Endothelial cell (in vitro differentiated cells): Measurements from ENCODE around the gene SH3RF1. TPM values are rescaled to one million over a fixed set of nuclear protein-coding genes. Genes with fewer than 3 reads are reported as not detected.
A peak's percentile ranks its signal among the peaks of the same experiment; 100 is the strongest.

Experiments
- DNase-seq: peaks from one replicate; pipeline ENCODE4 v3.0.0; 2021; ENCODE audit warnings: low spot score
- H3K27ac Mint-ChIP-seq: one replicate; pipeline ENCODE4 v1.8.0; 2021; ENCODE audit warnings: mixed read lengths, inconsistent platforms; ENCODE audit not compliant: unreplicated experiment
- H3K27me3 Mint-ChIP-seq: one replicate; pipeline ENCODE4 v1.8.0; 2021; ENCODE audit warnings: mild to moderate bottlenecking, moderate library complexity, mixed read lengths, inconsistent platforms; ENCODE audit not compliant: unreplicated experiment
- H3K36me3 Mint-ChIP-seq: one replicate; pipeline ENCODE4 v1.8.0; 2021; ENCODE audit warnings: mild to moderate bottlenecking, low read depth, mixed read lengths, inconsistent platforms; ENCODE audit not compliant: unreplicated experiment
- H3K4me1 Mint-ChIP-seq: one replicate; pipeline ENCODE4 v1.8.0; 2021; ENCODE audit warnings: mild to moderate bottlenecking, mixed read lengths, inconsistent platforms; ENCODE audit not compliant: unreplicated experiment
- H3K4me3 Mint-ChIP-seq: one replicate; pipeline ENCODE4 v1.8.0; 2021; ENCODE audit warnings: mild to moderate bottlenecking, mixed read lengths, inconsistent platforms; ENCODE audit not compliant: unreplicated experiment
- H3K9me3 Mint-ChIP-seq: one replicate; pipeline ENCODE4 v1.8.0; 2021; ENCODE audit warnings: mixed read lengths, inconsistent platforms; ENCODE audit not compliant: unreplicated experiment
- total RNA-seq: library from RNA; stranded (reverse); fragmentation: NEBNext Ultra II Directional; extraction: Animal tissue kit (Norgen Biotek cat#: 25700); gene quantifications from one replicate; pipeline ENCODE4 v1.2.1, GENCODE V29; 2021; ENCODE audit not compliant: unreplicated experiment
- TF ChIP-seq, protein P1 (sequence below): fragments of 200-600 bp; sonication (generic); IDR thresholded peaks from one replicate; pipeline ENCODE4 v1.5.0; 2021; ENCODE audit warnings: antibody characterized with exemption; ENCODE audit not compliant: unreplicated experiment

Gene SH3RF1
- total RNA-seq, 1 donor from 2014 or later: 23.5 TPM

DNA sequence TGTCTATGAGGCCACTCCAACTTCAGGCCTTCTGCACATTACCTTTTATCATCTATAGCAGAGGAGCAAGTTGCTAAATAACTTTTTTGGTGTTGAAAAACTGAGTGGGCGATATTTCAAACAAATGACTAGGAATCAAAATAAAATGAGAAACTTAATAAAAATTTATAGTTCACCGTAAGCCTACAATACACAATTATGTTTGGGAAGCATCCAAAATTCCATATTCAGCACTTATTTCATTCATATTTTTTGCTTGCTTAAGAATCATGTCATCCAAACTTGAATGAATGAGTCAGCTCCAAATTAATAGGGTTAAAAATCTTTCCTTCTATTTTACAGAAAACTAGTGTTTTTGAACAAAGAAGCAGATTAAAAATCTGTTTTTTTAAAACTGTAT, 119.1 kb downstream of the SH3RF1 start:
- no peak overlapping the region for H3K4me3 Mint-ChIP-seq
- no peak overlapping the region for H3K27ac Mint-ChIP-seq
- peaks cover 18% of the 10 kb centered on the region for H3K4me1 Mint-ChIP-seq

DNA sequence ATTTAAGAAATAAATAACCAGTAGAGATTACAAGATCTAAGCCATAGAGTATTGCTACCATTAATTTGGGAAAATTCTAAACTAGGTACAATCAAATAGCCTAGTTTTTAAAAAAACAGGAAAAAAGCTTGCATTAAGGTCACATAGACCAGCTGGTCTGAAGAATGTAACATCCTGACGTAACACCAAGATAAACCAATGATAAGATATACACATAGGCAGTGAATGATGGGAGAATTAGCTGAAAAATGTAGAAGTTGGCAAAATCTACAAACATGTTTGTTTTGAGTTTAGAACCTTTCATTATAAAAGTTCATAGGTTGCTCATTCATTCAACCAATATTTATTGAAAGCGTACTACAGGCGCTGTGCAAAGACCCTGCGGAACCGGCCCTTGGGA, 120.0 kb downstream of the SH3RF1 start:
- H3K36me3 Mint-ChIP-seq: peaks cover 21% of the 10 kb centered on the region
- no peaks in the 10 kb centered on the region for H3K27me3 Mint-ChIP-seq
- H3K4me1 Mint-ChIP-seq: peaks cover 18% of the 10 kb centered on the region
- H3K9me3 Mint-ChIP-seq: no peaks in the 10 kb centered on the region
- peak overlapping the region; percentile 16 for H3K27ac Mint-ChIP-seq
- H3K4me3 Mint-ChIP-seq: no peak overlapping the region
- TF ChIP-seq, protein P1, sequence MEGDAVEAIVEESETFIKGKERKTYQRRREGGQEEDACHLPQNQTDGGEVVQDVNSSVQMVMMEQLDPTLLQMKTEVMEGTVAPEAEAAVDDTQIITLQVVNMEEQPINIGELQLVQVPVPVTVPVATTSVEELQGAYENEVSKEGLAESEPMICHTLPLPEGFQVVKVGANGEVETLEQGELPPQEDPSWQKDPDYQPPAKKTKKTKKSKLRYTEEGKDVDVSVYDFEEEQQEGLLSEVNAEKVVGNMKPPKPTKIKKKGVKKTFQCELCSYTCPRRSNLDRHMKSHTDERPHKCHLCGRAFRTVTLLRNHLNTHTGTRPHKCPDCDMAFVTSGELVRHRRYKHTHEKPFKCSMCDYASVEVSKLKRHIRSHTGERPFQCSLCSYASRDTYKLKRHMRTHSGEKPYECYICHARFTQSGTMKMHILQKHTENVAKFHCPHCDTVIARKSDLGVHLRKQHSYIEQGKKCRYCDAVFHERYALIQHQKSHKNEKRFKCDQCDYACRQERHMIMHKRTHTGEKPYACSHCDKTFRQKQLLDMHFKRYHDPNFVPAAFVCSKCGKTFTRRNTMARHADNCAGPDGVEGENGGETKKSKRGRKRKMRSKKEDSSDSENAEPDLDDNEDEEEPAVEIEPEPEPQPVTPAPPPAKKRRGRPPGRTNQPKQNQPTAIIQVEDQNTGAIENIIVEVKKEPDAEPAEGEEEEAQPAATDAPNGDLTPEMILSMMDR: no peak
- DNase-seq: no peak

More for the DNA sequence above, 119.1 kb downstream of the SH3RF1 start:
- TF ChIP-seq, protein P1: no peak
- peaks cover 23% of the 10 kb centered on the region for H3K36me3 Mint-ChIP-seq
- no peaks in the 10 kb centered on the region for H3K27me3 Mint-ChIP-seq
- DNase-seq: no peak
- H3K9me3 Mint-ChIP-seq: no peaks in the 10 kb centered on the region

DNA sequence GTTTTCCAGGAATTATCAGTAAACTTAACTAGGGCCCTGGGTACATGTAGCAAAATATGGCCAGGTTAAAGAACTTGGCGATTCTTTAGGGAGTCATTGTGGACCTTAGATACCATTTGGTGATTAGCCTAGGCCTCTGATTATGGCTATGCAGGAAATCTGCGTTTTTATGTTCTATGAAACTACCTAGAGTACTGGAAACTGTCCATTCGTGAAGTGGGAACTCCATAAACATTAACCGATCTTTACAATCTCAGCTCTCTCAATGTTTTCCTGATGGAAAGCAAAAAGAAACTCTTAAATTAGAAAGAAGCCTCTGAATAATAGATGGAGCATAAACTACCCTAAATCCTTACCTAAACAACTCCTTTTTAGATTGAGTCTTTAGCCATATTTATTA, 121.9 kb downstream of the SH3RF1 start:
- peaks cover 17% of the 10 kb centered on the region for H3K36me3 Mint-ChIP-seq
- peak overlapping the region; percentile 78 for H3K27ac Mint-ChIP-seq
- H3K4me3 Mint-ChIP-seq: no peak overlapping the region
- no peak for DNase-seq
- no peaks in the 10 kb centered on the region for H3K27me3 Mint-ChIP-seq
- H3K9me3 Mint-ChIP-seq: no peaks in the 10 kb centered on the region
- peaks cover 15% of the 10 kb centered on the region for H3K4me1 Mint-ChIP-seq
- TF ChIP-seq, protein P1: no peak

DNA sequence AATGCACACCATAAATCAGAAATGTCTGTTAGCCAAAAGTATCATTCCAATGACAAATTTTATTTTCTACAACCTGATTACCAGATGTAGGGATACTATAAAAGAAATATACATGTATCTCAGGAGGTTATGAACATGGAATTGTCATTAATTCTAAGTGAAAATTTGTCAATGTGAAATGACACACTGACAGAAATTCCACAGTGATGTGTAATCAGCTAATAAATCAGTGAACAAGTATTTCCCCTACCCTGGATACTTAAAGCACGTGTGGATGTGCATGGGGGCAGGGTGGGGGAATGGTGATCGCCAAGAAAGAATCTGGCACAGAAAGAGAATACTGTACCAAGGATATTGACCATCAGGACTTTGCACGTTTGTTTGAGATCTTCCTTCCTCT, 123.6 kb downstream of the SH3RF1 start:
- no peaks in the 10 kb centered on the region for H3K9me3 Mint-ChIP-seq
- H3K36me3 Mint-ChIP-seq: peaks cover 6% of the 10 kb centered on the region
- H3K27ac Mint-ChIP-seq: no peak overlapping the region
- TF ChIP-seq, protein P1: no peak
- DNase-seq: no peak
- H3K4me1 Mint-ChIP-seq: peaks cover 18% of the 10 kb centered on the region
- H3K4me3 Mint-ChIP-seq: no peak overlapping the region
- no peaks in the 10 kb centered on the region for H3K27me3 Mint-ChIP-seq

DNA sequence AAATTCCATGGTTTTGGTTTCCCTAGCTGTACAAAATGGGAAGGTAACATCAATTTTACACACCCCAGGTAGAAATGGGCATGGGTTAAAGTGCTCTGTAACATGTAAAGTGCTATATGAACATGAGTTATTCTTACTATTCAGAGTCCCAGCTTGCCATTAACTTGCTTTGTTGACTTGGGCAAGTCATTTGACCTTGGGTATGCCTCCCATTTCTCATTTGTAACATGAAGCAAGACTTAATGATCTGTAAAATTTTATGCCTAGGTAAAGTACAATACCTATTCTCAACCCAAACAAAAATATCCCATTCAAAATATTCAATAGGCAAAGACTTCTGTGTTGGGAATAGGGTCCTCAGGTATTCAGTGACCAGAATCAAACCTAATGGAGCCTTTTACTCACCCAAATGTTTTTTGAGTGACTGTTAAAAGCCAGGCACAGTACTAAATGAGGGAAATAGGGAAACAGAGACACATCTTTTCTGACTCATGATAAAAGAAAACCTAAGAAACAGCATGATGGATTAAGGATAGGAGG, 126.6 kb downstream of the SH3RF1 start:
- TF ChIP-seq, protein P1: no peak

More for the DNA sequence above, 126.6 kb downstream of the SH3RF1 start:
- no peak for DNase-seq
- Mint-ChIP-seq H3K27ac (no peak overlapping the region), H3K9me3 (no peaks in the 10 kb centered on the region), H3K27me3 (no peaks in the 10 kb centered on the region), H3K36me3 (no peaks in the 10 kb centered on the region), H3K4me3 (no peak overlapping the region), H3K4me1 (peaks cover 6% of the 10 kb centered on the region)
